Putamen (tissue), 1 donor: ENCODE measurements around the gene GCGR.

Experiments
- DNase-seq: peaks from one replicate; pipeline ENCODE4 v3.0.0-alpha.2; 2016; ENCODE audit warnings: low spot score

GCGR gene

DNA sequence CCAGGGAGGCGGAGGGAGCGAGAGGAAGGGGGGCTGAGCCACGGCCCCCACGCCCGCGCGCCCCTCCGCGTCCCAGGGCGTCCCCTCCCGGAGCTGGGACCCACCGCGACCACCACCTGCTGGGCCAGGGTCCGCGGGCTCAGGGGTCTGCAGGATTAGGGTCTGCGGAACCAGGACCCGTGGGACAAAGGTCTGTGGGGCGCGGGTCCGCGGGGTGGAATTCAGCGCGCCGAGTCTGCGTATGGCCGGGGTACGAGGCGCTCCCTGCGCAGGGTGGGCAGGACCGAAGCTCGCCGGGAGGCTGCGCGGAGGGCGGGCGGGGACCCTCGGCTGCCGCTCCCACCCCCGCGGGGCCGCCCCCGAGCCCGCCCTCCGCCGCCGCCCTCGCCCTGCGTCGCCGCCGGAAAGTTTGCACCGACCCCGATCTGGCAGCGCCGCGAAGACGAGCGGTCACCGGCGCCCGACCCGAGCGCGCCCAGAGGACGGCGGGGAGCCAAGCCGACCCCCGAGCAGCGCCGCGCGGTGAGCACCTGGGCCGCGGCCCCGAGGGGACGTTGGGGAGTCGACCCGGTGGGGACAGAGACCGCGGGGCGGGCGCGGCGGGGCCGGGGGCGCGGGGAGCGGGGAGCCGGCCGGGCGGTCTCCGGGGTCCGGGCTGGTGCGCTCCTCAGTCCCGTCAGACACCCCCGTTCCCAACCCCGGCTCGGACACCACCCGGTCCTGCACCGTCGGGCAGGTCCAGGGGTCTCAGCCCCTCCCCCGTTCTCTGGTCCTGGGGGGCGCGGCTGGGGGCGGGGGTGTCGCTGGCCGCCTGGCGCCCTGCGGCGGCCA is at the start of gene GCGR:
TSS of gene GCGR (plus strand) at position 423 of the 831 bp plus-strand sequence. CDS start 4,869 bp downstream, outside the sequence.
- no peak for DNase-seq

DNA sequence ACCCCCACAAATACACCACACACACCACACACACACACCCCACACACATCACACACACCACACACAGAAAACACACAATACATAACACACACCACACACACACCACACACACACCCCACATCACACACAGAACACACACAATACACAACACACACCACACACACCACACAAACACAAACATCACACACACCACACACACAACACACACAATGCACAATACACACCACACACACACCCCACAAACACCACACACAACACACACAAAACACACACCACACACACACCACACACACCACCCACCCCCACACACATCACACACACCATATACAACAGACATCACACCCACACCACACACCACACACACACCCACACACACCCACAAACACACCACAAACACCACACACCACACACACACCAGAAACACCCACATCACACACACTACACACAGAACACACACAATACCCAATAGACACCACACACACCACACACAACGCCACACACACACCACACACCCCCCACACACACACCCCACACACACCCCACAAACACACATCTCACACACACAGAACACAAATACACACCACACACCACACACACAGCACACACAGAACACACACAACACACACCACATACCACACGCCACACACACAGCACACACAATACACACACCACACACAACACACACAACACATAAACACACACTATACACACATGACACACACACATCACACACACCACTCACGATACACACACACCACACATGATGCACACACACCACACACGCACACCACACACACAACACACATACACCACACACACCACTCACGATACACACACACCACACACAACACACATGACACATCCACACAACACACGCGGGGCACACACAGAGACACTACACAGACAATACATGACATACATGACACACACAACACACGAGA is 11.0 kb upstream of the GCGR start:
- DNase-seq = no peak

DNA sequence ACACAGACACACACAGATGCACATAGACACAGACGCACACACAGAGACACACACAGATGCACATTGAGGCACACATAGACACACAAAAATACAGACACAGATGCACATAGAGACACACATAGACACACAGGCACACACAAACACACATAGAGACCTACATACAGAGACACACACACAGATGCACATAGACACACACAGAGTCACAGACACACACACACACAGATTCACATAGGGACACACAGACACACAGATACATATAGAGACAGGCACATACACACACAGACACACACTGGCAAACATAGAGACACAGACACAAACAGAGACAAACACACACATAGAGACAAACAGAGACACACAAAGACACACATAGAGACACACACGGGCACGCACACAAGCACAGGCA is 9.9 kb upstream of the GCGR start:
- no peak for DNase-seq

DNA sequence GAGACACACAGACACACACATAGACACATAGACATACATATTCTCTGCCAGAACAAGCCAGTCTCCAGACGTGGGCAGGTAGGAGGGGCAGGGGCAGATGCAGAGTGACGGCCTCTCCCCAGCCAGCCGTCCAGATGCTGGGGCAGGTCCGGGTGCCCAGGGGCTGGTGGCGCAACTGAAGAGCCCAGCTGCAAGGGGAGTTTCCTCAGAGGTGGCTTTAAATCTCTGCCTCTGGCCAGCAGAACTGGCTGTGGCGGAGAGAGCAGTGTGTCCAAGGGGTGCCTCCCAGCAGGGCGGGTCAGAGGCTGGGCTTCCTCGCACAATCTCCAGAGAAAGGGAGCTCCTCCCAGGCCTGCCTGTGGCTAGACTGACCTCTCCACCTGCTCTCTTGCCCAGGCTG is 9.4 kb upstream of the GCGR start:
- no peak for DNase-seq

DNA sequence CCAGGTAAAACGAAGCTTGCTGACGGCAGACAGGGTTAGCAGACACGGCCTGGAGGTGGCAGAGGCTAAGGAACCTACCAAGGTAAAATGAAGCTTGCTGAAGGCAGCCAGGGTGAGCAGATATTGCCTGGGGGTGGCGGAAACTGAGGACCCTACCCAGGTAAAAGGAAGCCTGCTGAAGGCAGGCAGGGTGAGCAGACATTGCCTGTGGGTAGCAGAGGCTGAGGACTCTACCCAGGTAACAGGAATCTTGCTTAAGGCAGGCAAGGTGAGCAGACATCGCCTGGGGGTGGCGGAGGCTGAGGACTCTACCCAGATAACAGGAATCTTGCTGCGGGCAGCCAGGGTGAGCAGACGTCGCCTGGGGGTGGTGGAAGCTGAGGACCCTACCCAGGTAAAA is 2.6 kb upstream of the GCGR start:
- no peak for DNase-seq

DNA sequence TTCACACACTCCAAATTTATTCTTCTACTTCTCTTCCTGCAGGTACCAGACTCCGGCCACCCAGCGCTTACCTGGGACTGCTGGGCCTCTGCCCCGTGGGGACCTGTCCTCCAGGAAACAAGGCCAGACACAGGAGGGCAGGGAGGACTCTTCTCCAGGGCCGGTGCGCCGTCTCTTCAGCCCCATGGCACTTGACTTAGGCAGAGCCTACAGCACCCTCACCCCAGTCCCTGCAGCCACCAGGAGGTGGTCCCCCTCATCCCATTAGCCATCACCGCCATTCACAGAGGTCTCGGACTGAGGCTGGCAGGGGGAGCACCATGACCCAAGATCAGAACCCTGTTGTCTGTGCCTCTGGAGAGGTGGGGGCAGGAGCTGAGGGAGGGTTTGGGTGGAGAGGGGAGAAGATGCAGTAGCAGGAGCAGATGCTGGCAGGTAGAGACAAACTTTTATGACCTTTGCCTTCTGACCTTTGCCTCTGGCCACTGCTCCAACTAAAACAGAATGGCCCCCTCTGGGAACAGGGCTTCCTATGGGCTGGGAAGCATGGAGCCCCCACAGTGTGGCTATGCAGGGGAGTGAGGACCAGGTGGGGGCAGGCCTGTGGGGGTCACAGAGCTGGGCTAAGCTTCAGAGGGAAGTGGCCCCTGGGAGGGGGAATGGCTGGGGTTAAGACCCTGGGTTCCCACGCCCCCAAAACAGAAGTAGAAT is 1.7 kb upstream of the GCGR start:
- no peak for DNase-seq

DNA sequence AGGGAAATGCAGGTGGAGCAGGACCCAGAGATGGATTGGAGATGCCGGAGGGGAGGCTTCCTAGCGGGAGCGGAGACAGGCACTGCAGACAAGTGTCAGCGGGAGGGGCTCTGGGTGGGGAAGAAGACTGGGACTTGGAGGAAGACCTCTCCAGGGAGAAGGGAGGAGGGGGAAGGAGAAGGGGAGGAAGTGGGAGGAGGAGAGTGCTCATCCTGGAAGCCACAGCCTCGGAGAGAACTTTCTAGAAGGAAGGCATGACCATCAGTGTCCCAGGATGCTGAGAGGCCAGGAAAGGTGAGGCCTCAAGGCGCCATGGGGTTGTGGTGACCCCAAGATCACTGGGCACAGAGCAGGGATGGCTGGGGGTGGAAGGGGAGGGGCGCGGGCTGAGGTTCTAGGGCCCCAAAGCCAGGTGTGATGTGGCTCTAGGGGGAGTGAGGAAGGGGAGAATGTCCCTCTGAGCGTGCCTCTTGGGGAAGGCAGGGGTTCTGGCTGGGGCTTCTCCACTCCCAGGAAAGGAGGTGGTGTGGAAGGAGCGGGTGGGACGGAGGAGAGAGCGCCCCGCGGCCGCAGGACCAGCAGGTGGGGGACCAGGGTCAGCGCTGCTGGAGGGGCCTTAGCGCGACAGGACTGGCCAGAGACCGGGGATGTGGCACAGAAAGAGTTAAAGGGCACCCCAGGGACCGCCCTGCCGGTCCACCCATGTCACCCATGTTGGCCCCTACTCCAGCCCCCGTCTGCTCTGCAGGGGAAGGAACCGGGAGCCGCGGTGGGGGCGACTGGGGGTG is 900 bp upstream of the GCGR start:
- DNase-seq = no peak

DNA sequence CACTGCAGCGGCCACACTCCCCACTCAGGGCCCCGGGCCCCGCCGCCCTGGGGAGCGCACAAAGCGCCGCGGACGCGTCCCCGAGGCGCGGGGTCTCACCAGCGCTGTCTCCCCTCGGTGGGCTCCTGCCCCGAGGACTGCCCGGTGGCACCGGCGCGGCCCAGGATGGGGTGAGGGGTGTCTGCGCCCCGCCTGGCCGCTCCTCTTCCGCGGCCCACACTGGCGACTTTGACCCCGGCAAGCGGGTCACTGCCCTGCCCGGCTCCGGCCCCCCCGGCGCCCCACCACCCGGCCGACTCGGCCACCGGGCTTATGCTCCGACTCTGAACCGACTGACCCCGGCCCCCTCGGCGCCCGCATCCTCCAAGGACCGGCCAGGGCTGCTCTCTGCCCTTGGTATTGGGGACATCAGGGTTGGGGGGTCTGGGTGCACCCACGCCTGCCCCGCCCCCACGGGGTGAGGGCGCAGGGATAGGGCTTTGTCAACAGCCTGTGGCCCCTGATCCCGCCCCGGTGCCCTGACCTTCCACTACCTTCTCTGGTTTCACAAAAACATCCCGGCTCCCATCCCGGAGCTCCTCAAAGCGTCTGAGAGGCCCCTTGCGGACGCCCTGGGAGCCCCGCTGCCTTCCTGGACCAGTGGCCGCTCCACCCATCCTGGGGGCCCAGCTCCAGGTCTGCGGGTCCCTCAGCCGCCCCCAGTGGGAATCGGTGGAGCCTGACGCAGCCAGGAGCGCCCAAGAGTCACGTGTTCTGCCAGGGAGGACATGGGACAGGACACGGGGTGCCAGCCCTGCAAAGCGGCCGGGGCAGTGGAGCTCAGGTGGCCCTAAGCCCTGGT is 829 bp downstream of the GCGR start:
- no peak for DNase-seq

DNA sequence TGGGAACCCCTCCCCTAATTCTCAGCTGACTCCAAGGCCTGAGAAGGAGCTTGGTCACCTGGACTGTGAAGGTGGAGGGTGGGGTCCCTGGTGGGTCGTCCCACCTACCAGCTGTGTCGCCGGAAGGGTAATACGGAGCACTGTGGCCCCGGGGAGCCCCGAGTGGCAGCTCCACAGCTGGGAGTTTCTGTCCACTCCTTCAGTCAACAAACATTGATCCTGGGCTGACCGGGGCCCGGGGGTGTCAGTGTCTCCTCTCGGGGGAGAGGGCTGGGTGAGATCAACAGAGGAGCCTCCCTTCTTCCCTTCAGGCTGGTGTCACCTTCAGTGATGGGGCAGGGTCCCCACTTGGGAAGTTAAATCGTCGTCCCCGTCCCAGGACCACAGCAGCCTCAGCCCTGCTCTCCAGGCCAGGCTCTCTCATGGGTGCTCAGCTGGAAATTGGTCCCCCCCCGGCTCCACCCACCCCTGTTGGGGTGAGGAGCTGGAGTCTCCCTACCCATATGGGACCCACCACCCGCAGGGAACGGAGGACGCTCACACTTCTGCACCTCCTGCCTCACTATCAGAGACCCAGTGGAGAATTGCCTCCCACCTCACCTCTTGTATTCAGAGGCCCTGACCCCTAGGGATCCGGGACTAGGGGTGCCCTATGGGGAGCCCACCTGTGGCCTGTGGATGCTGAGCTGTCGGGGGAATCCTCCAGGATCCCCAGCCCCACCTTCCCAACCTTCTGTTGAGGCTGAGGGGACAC is 1.9 kb downstream of the GCGR start:
- no peak for DNase-seq

DNA sequence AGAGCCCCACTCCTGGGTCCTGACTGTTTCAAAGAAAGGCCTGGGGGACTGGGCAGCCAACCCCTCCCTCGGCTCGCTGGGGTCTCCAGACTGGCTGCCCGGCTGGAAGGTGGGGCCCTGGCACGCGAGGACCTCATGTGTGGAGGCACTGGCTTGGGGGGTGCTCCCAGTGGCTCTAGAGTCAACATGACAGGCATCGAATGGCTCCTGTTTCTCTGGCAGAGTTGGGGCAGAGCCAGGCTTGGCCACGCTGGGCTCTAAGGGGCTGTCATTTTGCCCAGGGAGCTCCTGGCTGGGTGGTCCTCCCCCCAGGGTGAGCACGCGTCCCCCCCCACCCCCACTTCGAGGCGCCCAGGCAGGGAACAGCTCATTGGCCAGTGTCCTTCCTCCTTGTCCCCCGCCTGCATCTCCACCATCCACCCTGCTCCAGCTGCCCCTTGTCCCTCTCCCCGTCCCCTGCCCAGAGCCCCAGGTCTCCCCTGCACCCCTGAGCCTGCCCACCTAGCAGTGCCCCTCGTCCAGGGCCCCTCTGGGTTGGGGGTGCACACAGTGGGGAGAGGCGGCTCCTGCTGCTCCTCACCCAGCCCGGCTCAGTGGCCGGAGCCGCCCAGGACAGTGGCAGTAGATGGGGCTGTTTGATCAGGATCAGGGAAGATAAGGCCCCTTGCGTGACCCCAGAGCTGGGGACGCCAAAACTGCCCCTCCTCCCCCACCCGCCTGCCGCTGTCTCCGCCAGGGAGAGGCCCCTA is 2.7 kb downstream of the GCGR start:
- no peak for DNase-seq

DNA sequence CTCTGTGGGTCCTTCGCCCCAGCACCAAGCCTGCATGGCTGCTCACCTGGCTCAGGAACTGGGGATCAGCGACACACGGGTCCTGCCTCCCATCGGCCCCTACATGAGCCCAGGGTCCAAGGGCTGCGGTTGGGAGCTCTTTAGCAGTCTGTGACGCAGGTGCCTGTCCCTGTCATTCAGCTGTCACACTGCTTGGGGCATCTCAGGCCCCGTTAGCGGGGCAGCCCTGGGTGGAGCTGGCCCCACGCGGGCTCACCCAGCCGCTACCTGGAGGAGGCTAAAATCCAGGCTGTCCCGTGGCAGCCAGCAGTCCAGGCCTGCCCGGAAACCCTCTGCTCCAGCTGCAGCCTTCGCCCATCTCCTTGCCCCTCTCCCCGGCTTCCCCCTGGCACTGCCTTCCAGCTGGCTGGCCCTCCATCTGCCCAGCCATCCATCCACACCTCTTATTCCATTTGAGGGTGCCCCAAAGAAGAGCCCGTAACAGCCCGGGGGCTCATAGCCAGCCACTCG is 3.3 kb downstream of the GCGR start:
- DNase-seq = no peak

DNA sequence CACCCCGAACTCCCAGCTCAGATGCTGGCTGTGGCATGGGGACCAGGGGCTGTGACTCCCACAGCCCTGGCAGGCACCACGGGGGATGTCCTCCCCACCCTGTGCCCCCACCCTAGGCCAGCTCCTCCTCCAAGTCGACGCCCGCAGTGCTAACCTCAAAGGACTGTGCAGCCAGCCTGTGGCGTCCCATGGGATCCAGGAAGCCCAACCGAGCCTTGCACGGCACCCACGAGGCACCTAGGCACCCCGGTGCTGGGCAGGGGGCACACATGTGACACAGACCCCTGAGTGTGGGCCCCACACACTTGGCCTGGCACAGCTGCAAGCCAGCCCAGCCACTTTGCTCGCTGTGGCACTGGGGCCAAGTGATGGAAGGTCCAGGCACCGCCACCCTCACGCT is 3.9 kb downstream of the GCGR start:
- DNase-seq = no peak

DNA sequence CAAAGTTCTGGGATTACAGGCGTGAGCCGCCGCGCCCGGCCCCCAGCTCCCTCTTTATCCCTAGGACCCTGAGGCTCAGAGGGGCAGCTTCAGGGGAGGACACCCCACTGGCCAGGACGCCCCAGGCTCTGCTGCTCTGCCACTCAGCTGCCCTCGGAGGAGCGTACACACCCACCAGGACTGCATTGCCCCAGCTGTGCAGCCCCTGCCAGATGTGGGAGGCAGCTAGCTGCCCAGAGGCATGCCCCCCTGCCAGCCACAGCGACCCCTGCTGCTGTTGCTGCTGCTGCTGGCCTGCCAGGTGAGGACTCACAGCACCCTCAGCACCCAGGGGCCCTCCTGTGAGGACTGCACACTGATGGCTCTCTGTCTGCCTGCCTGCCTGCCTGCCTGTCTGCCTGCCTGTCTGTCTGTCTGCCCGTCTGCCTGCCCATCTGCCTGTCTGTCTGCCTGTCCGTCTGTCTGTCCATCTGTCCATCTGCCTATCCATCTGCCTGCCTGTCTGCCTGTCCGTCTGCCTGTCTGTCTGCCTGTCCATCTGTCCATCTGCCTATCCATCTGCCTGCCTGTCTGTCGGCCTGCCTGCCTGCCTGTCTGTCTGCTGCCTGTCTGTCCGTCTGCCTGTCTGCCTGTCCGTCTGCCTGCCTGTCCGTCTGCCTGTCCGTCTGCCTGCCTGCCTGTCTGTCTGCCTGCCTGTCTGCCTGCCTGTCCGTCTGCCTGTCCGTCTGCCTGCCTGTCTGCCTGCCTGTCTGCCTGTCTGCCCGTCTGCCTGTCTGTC is 5.0 kb downstream of the GCGR start:
- no peak for DNase-seq

DNA sequence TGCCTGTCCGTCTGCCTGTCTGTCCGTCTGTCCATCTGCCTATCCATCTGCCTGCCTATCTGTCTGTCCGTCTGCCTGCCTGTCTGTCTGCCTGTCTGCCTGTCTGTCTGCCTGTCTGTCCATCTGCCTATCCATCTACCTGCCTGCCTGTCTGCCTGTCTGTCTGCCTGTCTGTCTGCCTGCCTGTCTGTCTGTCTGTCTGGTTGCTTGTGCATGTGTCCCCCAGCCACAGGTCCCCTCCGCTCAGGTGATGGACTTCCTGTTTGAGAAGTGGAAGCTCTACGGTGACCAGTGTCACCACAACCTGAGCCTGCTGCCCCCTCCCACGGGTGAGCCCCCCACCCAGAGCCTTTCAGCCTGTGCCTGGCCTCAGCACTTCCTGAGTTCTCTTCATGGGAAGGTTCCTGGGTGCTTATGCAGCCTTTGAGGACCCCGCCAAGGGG is 5.6 kb downstream of the GCGR start:
- DNase-seq = no peak

DNA sequence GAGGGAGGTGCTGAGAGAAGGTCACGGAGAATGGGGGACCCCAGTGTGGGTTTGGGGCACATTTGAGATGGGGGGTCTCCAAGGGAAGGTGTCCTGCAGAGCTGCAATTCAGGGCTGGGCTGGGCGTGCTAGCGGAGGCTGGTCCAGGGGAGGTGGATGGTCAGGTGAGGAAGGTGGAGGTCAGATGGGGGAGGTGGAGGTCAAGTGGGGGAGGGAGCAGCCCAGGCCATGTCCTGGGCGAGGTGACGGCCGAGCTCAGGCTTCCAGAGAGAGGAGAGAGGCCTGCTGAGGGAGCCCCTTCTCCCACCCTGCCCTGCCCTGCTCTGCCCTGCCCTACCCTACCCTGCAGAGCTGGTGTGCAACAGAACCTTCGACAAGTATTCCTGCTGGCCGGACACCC is 6.5 kb downstream of the GCGR start:
- no peak for DNase-seq

DNA sequence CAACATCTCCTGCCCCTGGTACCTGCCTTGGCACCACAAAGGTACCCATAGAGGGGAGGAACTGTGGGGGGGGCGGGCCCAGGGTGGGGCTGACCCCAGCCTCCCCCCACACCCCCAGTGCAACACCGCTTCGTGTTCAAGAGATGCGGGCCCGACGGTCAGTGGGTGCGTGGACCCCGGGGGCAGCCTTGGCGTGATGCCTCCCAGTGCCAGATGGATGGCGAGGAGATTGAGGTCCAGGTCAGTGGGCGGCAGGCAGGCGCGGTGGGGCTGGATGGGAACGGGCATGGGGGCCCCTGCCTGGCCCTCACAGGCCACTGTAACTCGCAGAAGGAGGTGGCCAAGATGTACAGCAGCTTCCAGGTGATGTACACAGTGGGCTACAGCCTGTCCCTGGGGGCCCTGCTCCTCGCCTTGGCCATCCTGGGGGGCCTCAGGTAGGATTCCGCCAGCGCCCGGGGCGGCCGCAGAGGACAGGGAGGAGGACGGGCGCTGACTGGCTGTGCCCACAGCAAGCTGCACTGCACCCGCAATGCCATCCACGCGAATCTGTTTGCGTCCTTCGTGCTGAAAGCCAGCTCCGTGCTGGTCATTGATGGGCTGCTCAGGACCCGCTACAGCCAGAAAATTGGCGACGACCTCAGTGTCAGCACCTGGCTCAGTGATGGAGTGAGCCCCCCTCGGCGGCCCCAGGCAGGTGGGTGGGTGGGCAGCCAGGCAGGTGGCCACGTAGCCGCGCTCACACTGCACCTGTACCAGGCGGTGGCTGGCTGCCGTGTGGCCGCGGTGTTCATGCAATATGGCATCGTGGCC is 7.1 kb downstream of the GCGR start:
- no peak for DNase-seq
